GM21576 (cell line): ENCODE data around the gene CYP1A1.

Experiments used
- ATAC-seq: cut with Tn5 transposase; IDR thresholded peaks from one replicate; pipeline ENCODE4 v1.9.1; 2021; ENCODE audit warnings: mild to moderate bottlenecking, moderate library complexity; ENCODE audit not compliant: unreplicated experiment

CYP1A1 gene

GRCh38 chr15:74695597-74696397, 29.5 kb downstream of the CYP1A1 start, which contains the start of gene EDC3:
TSS of gene EDC3 (minus strand) at chr15:74696024. CDS start at chr15:74675124, 20,900 bp downstream.
- peak; percentile 73 for ATAC-seq

DNA sequence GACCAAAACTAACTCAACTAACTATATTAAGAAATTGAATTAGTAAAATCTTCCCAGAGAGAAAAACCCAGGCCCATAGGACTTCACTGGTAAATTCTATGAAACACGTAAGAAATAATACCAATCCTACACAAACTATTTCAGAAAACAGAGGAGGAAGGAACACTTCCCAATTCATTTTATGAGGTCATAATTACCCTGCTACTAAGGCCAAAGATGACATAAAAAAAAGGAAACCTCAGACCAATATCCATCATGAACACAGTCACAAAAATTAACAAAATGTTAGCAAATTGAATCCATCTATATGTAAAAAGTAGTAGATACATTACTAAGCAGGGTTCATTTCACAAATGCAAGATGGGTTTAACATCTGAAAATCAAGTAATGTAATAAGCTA, 33.0 kb downstream of the CYP1A1 start:
- no peak for ATAC-seq

- no peak for ATAC-seq
Measured at GRCh38 chr15:74683758-74684157, 41.6 kb downstream of the CYP1A1 start.

GRCh38 chr15:74682954-74683353, 42.4 kb downstream of the CYP1A1 start:
- ATAC-seq = no peak

DNA sequence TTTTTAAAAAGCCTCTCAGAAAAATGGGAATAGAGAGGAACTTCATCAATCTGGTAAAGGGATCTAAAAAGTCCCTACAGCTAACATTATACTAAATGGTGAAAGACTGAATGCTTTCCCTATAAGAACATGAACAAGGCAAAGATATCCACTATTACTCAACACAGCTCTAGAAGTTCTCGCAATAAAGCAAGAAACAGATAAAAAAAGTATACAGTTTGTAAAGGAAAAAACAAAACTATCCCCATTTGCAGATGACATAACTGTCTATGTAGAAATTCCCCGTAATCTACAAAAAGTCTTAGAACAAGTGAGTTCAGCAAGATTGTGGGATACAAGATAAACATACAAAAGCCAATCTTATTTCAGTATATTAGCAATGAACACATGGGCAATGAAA, 44.9 kb downstream of the CYP1A1 start:
- no peak for ATAC-seq

- ATAC-seq = no peak
Measured at GRCh38 chr15:74676801-74677200, 48.5 kb downstream of the CYP1A1 start.

- no peak for ATAC-seq
Measured at GRCh38 chr15:74674161-74674560, 51.2 kb downstream of the CYP1A1 start.

DNA sequence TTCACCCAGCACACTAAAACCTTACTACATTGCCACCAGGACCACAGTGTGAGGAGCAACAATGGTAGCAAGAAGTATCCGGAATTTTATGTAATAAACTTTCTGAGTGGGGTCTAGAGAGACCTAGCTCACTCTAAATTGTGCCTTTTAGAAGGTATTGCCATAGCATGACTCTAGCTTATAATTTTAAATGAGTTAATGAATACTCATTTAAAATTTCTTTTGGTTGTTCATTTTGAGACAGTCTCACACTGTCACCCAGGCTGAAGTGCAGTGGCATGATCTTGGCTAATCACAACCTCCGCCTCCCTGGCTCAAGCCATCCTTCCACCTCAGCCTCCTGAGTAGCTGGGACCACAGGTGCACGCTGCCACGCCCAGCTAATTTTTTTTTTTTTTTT, 55.7 kb downstream of the CYP1A1 start:
- no peak for ATAC-seq
